OCI-LY3 (cell line): ENCODE data around the gene GSTA1.
"Not testable (repeated sequence)": the region's sequence is repeated elsewhere in the genome, so short reads cannot be mapped to it uniquely, and the experiment has no call there.

Experiments used
- H2AFZ ChIP-seq: fragments of 200-600, 300-600 bp; shearing (Covaris generic); 2 replicates; pipeline ENCODE4 v1.6.0; 2014; ENCODE audit warnings: antibody characterized with exemption, low read depth, low read length
- H3K27ac ChIP-seq: fragments of 200-600, 300-600 bp; sonication (generic); 2 replicates; pipeline ENCODE4 v1.5.1; 2014; ENCODE audit warnings: mild to moderate bottlenecking, low read length, moderate library complexity, mixed read lengths
- H3K27me3 ChIP-seq: fragments of 200-600, 300-600 bp; sonication (generic); 2 replicates; pipeline ENCODE4 v1.6.1; 2014; ENCODE audit warnings: low read depth, low read length, mixed read lengths
- H3K36me3 ChIP-seq: fragments of 200-600, 300-600 bp; sonication (generic); replicated peaks from 2 replicates; pipeline ENCODE3; 2014; ENCODE audit warnings: low read depth, low read length, mixed read lengths
- H3K4me1 ChIP-seq: fragments of 300-600, 200-600 bp; sonication (generic); 2 replicates; pipeline ENCODE4 v1.6.1; 2014; ENCODE audit warnings: low read length, mixed read lengths
- H3K4me2 ChIP-seq: fragments of 200-600, 300-600 bp; sonication (generic); 2 replicates; pipeline ENCODE4 v1.6.1; 2014; ENCODE audit warnings: low read length, mixed read lengths
- H3K4me3 ChIP-seq: fragments of 300-600, 200-600 bp; sonication (generic); 2 replicates; pipeline ENCODE4 v1.5.1; 2014; ENCODE audit warnings: antibody characterized with exemption, mild to moderate bottlenecking, low read length, moderate library complexity
- H3K79me2 ChIP-seq: fragments of 300-600, 200-600 bp; shearing (Covaris generic); 2 replicates; pipeline ENCODE4 v1.6.1; 2014; ENCODE audit warnings: mild to moderate bottlenecking, low read length, mixed read lengths
- H3K9ac ChIP-seq: fragments of 300-600, 200-600 bp; shearing (Covaris generic); 2 replicates; pipeline ENCODE4 v1.6.0; 2014; ENCODE audit warnings: mild to moderate bottlenecking, low read length, moderate library complexity
- H3K9me3 ChIP-seq: fragments of 200-600, 300-600 bp; shearing (Covaris generic); 2 replicates; pipeline ENCODE4 v1.6.1; 2014; ENCODE audit warnings: low read length, mixed read lengths; ENCODE audit not compliant: insufficient read depth
- H4K20me1 ChIP-seq: fragments of 200-600, 300-600 bp; sonication (generic); 2 replicates; pipeline ENCODE4 v1.6.1; 2016; ENCODE audit warnings: low read length, mixed read lengths; ENCODE audit not compliant: insufficient read depth
- EZH2phosphoT487 ChIP-seq: fragments of 200-600 bp; shearing (Covaris generic); IDR thresholded peaks from 2 replicates; pipeline ENCODE4 v1.6.1; 2018; ENCODE audit warnings: antibody characterized with exemption, mixed run types, low read depth
- TF ChIP-seq, protein P1 (sequence below): fragments of 200-600, 300-600 bp; sonication (generic); IDR thresholded peaks from 2 replicates; pipeline ENCODE4 v1.5.1; 2014; ENCODE audit warnings: antibody characterized with exemption, low read length, low read depth

Gene GSTA1

GRCh38 chr6:52821842-52822241 is 18.2 kb upstream of the GSTA1 start:
- Histone ChIP-seq H3K4me2 (no peak overlapping the region), H3K9me3 (no peaks in the 10 kb centered on the region), H3K27ac (no peak overlapping the region), H4K20me1 (no peaks in the 10 kb centered on the region), H2AFZ (no peak overlapping the region), H3K27me3 (no peaks in the 10 kb centered on the region), H3K79me2 (no peaks in the 10 kb centered on the region), H3K9ac (no peak overlapping the region), H3K4me1 (no peaks in the 10 kb centered on the region), H3K4me3 (no peak overlapping the region), H3K36me3 (no peaks in the 10 kb centered on the region)
- TF ChIP-seq, protein P1, sequence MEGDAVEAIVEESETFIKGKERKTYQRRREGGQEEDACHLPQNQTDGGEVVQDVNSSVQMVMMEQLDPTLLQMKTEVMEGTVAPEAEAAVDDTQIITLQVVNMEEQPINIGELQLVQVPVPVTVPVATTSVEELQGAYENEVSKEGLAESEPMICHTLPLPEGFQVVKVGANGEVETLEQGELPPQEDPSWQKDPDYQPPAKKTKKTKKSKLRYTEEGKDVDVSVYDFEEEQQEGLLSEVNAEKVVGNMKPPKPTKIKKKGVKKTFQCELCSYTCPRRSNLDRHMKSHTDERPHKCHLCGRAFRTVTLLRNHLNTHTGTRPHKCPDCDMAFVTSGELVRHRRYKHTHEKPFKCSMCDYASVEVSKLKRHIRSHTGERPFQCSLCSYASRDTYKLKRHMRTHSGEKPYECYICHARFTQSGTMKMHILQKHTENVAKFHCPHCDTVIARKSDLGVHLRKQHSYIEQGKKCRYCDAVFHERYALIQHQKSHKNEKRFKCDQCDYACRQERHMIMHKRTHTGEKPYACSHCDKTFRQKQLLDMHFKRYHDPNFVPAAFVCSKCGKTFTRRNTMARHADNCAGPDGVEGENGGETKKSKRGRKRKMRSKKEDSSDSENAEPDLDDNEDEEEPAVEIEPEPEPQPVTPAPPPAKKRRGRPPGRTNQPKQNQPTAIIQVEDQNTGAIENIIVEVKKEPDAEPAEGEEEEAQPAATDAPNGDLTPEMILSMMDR = no peak
- no peak for TF ChIP-seq EZH2phosphoT487

GRCh38 chr6:52820198-52820597 is 16.6 kb upstream of the GSTA1 start:
- no peaks in the 10 kb centered on the region for H4K20me1 ChIP-seq
- no peak overlapping the region for H3K4me3 ChIP-seq
- no peak overlapping the region for H3K4me2 ChIP-seq
- H3K79me2 ChIP-seq = no peaks in the 10 kb centered on the region
- H3K9ac ChIP-seq = no peak overlapping the region
- TF ChIP-seq, protein P1 = no peak
- TF ChIP-seq EZH2phosphoT487 = no peak
- no peak overlapping the region for H2AFZ ChIP-seq
- H3K4me1 ChIP-seq = no peaks in the 10 kb centered on the region
- no peaks in the 10 kb centered on the region for H3K9me3 ChIP-seq
- no peak overlapping the region for H3K27ac ChIP-seq
- no peaks in the 10 kb centered on the region for H3K36me3 ChIP-seq
- H3K27me3 ChIP-seq = no peaks in the 10 kb centered on the region

- no peaks in the 10 kb centered on the region for H3K27me3 ChIP-seq
- 0 out of 2 replicates have a peak overlapping the region, but pooled peaks have one; percentile 22 for H3K4me3 ChIP-seq
- H2AFZ ChIP-seq = peak overlapping the region; percentile 35
- H3K36me3 ChIP-seq = no peaks in the 10 kb centered on the region
- H4K20me1 ChIP-seq = no peaks in the 10 kb centered on the region
- no peaks in the 10 kb centered on the region for H3K79me2 ChIP-seq
- no peaks in the 10 kb centered on the region for H3K4me1 ChIP-seq
- no peak overlapping the region for H3K27ac ChIP-seq
- H3K4me2 ChIP-seq = peak overlapping the region; percentile 50
- H3K9me3 ChIP-seq = no peaks in the 10 kb centered on the region
- no peak overlapping the region for H3K9ac ChIP-seq
- TF ChIP-seq, protein P1 = peak; percentile 83
- TF ChIP-seq EZH2phosphoT487 = no peak
Measured at GRCh38 chr6:52815167-52816092, 11.8 kb upstream of the GSTA1 start.

- H2AFZ ChIP-seq, H3K79me2 ChIP-seq, H3K9ac ChIP-seq: not testable (repeated sequence)
Measured at GRCh38 chr6:52814545-52814944, 10.9 kb upstream of the GSTA1 start.

DNA sequence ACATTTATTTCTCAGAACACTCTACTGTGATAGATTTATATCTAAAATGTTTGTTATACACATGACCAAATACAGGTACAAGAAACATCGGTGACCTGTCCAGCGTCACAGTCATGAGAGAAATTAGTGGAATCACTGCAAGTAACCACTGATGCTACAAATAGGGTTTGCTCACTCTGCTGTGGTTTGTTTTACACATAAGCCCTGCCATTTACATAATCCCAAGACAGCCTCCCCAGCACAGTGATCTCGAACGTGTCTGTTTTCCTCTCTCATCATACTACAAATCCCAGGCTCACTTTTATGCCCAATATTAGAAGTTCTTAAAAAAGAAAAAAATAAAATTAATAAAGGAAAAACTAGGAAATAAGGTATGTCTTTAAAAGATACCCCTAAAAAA is 6.2 kb upstream of the GSTA1 start:
- not testable (repeated sequence) for H3K27ac ChIP-seq

More at GRCh38 chr6:52814545-52814944, 10.9 kb upstream of the GSTA1 start:
- H3K27me3 ChIP-seq, H3K9me3 ChIP-seq, H4K20me1 ChIP-seq, H3K4me2 ChIP-seq, H3K4me3 ChIP-seq, H3K4me1 ChIP-seq, H3K27ac ChIP-seq, H3K36me3 ChIP-seq: not testable (repeated sequence)

More for the DNA sequence above, 6.2 kb upstream of the GSTA1 start:
- H3K36me3 ChIP-seq, H3K4me3 ChIP-seq, H3K4me2 ChIP-seq, H3K9me3 ChIP-seq, H3K27me3 ChIP-seq, H3K79me2 ChIP-seq, H2AFZ ChIP-seq, H3K4me1 ChIP-seq, H4K20me1 ChIP-seq, H3K9ac ChIP-seq: not testable (repeated sequence)
